ENCODE measurements around the gene PTAFR.

The PTAFR gene

GRCh38 chr1:28176492-28177470 lies at the start of gene PTAFR:
Gene PTAFR, minus strand, starts transcription at chr1:28176690. Its CDS starts 25,669 bp downstream, at chr1:28151021.
- no peak for DNase-seq

DNA sequence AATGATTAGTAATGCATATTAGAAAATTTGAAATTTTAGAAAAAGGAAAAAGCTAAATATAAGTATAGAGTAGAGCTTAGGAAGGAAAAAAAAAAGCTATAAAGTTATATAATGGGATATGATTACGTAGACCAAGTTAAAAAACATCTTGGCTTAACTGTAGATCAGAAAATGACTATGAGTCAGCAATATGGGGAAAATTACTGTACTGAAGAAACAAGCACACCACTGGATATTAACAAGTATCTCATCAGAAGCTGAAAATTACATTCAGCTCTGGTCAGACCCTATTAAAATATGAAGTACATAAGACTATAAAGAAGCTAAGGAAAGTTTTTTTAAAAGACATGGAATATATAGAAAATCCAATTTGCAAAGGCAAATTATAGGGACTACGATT lies 36.8 kb upstream of the PTAFR start:
- DNase-seq, result no peak

DNA sequence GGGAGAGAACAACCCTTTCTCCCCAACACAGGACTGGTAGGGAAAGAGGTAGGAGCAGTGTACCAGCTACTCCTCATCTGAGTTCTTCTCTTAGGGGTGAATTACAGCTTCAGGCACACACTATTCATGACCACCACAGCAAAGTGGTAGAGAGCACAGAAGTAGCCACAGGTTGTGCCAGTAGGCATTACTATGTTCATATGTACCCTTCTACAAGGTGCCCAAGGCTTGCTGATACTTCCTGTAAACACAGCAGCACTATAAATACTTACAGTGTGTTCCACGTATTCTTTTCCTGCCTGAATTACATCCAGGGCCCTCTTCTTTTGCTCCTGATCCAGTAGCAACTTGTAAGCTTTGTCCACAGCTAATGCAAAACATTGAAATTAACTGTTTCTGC lies 33.2 kb upstream of the PTAFR start:
- DNase-seq, result no peak

DNA sequence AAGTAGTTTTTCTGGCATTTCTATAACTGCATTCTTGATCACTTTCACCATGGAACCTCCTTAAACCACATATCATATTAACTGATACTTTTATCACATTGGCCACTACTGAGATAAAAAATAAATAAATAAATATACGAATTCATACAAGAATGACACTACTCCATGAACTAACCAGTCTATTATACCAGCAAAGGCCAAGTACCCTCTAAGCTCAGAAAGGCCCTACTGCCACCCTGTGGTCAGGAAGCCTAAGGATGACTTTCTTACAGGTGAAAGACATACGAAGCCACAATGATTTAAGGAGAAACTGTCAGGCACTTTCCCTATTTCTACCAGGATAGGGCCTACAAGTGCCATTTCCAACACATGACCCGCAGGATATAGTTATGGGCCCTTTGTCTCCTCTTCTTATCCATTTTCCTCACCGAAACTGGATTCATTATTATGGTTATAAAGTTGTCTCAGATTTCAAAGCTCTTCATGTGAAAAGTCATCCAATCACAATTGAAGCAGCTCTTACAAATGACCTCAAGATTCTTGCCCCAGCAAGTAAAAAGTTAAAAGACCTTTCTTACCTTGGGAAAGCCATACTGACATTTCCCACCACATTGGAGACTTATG lies 32.4 kb upstream of the PTAFR start:
- DNase-seq, result no peak

- DNase-seq, result no peak
Observed at GRCh38 chr1:28205243-28205642, 28.8 kb upstream of the PTAFR start.

DNA sequence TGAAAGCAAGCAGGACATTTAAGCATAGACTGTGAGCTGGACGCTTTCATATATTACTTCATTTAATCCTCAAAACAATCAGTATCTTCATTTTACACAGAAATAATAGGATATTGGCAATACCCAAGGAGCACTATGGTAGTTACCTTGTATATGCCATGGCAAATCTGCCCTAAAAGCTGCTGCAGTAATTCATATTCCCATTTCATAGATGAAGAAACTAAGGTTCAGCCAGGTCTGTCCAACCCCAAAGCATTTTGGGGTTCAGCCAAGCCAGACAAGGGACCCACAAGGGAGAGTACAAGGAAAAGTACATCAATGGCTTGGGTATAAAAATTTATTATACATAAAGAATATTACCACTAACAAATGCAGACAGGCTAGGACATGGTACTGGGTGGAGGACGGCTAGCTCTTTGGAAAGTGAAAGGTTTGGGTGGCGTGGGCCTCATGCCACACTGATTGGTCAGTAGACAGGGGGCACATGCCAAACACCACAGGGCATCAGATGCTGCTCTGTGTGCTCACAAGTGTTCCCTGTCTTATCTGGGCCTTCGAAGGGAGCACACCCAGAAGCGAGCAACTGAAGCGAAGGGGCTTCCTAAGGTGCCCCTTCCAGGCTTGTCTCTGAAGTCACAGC lies 23.9 kb upstream of the PTAFR start:
- DNase-seq, result no peak

- DNase-seq, result no peak
Observed at GRCh38 chr1:28199328-28200233, 23.1 kb upstream of the PTAFR start.

DNA sequence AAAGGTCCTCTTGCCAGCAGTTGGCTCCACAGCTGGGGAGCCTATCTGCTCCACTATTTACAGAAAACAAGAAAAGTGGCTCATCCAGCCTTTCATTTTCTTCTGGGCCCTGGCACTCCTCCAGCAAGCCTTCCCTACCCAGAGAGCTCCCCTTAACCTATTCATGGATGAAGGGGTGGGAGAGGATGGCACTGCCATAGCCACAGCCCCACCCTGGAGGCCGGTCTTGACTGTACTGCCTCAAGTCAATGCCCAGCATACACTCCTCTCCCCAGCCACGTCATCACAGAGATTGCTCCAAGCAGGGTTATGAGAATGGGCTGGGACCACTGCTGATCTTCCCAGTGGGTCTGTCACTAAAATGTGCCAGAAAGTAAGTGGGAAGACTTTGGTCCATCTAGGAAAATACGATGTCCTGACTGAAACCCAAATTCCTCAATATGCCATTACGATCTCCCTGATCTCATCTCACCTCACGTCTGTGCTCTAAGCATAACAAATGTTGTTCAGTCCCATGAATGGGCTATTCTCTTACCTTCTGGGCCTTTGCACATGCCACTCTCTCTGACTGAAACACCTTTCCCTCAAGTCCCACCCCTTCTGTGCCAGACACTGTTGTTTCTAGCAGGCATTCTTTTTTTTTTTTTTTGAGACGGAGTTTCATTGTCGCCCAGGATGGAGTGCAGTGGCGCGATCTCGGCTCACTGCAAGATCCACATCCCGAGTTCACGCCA lies 21.4 kb upstream of the PTAFR start:
- DNase-seq, result no peak

DNA sequence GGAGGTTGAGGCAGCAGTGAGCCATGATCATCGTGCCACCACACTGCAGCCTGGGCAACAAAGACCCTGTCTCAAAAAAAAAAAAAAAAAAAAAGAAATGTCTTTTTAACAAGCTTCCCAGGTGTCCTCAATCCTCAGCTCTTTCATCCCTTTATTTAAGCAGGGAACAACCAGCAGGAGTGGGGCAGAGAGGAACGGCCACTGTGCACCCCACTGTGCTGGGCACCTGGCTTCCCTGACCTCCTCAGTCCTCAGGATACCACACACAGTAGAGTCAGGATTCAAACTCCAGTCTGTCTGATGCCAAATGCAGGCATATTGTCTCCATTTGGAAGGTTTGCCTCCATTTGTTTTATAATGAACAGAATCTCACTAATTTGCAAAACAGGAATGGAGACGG lies 19.8 kb upstream of the PTAFR start:
- no peak for DNase-seq

DNA sequence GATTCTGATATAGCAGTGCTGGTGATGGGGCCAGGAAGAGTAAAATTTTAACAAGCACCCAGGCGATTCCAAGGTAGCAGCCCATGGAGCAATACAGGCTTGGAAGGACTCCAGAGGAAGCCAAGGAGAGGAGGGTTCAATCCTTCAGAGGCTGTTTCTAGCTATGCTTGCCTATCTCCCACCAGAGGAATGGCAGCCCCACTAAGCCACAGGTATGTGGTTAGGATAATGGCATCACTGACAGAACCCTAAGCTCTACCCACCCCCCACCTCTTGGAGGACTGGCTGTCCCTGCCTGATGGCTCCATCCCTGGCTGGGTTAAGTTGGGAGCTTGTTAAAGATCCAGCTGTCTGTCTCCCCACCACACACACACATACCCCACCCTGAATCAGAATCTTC lies 19.3 kb upstream of the PTAFR start:
- no peak for DNase-seq

GRCh38 chr1:28194326-28195035 lies 18.0 kb upstream of the PTAFR start:
- no peak for DNase-seq

- no peak for DNase-seq
Observed at GRCh38 chr1:28193701-28194161, 17.2 kb upstream of the PTAFR start.

DNA sequence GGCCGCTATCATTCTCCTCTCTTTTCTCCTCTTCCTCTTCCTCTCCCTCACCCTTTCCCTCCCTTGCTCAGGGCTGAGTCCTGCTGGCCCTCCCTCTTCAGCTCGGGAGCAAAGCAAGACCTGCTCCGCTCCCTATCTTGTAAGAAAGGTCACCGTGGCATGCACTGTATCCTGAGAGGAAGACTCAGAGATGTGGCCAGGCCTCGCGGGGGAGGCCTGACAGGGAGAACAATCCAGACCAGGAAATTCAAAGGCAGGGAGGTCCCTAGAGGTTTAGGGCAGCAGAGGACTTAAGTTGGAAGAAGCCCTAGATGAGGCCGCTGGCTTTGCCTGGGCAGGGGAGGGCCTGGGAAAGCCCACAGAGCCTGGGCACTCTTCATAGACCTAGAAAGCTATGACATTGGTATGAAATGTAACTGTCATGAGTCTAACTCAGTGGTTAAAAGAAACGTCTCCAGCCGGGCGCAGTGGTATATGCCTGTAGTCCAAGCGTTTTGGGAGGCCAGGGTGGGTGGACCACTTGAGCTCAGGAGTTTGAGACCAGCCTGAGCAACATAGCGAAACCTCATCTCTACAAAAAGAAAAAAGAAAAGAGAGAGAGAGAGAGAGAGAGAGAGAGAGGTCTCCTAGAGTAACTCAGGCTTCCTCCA lies 14.6 kb upstream of the PTAFR start:
- DNase-seq, result no peak

DNA sequence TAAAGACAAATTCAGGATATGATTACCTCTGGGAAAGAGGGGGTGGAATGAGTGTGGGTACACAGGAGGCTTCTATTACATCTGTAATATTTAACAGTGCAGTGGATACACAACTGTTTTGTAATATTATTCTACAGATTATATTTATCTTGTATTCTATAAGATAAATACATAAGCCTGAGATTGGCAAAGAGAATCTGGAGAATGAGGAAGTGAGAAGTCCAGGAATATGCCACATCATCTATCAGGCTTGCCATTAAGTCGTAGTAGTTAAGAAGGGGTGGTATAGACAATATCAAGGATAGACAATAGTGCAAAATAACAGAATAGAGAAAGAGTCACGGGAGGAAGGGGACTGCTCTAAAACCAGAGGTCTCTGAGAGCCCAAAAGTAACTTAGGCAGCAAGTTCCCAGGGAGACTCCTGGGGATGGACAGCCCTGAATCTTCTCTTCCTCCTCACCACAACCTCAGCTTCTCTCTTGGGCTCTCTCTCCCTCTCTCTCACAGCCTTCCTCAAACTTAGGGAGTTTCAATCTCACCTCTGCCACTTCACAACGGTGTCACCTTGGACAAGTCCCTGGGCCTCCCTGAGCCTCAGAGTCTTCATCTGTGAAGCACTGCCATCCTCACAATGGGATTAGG lies 14.0 kb upstream of the PTAFR start:
- DNase-seq, result no peak

DNA sequence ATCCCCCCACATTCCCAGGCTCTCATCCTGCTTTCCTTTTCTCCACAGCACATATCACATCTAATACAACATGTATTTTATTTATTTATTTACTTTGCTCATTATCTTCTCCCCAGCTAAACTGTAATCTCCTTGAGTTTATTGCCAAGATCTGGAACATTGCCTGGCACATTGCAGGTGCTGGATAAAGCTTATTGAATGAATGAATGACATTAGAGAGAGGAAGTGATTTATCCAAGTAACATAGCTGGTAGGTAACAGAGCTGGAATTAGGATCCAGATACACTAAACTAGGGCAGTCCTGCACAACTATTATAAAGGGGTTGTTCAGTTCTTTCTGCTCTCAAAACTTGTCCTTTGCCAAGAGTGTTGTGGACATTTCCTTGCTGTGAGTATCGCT lies 8.6 kb upstream of the PTAFR start:
- DNase-seq, result no peak

- DNase-seq, result no peak
Observed at GRCh38 chr1:28180306-28181305, 4.1 kb upstream of the PTAFR start.

- DNase-seq, result no peak
Observed at GRCh38 chr1:28178690-28179485, 2.4 kb upstream of the PTAFR start.

DNA sequence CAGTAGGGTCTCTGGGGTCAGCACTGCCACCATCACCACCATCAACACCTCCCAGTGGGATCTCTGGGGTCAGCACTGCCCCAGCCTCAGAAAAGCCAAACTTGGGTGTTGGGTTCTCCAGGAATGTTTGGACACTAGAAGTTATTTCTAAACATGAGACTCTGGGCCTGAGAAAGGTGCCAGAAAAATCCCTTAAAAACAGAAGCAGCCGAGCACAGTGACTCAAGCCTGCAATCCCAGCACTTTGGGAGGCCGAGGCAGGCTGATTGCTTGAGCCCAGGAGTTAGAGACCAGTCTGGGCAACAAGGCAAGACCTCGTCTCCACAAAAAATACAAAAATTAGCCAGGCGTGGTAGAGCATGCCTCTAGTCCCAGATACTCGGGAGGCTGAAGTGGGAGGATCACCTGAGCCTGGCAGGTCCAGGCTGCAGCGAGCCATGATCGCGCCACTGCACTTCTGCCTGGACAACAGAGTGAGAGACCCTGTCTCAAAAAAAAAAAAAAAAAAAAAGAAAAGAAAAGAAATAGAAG lies 470 bp downstream of the PTAFR start:
- no peak for DNase-seq
